Measurements from ENCODE around the gene ESPNL. TPM values are rescaled to one million over a fixed set of nuclear protein-coding genes. Genes with fewer than 3 reads are reported as not detected.

ESPNL gene
- total RNA-seq, 1 donor: 1.1 TPM

- DNase-seq (ENCODE audit: low read depth in 2 of 3, low spot score in 2 of 3): peak in 1 of 3 donors; percentile 39
Measured at GRCh38 chr2:238097988-238098871, 1.9 kb upstream of the ESPNL start.

- peak in 1 of 3 donors; percentile 44 for DNase-seq (ENCODE audit: low read depth in 2 of 3, low spot score in 2 of 3)
Measured at GRCh38 chr2:238098901-238099713, 1.0 kb upstream of the ESPNL start.

GRCh38 chr2:238099714-238100048, 459 bp upstream of the ESPNL start:
- no peak for DNase-seq (ENCODE audit: low read depth in 2 of 3, low spot score in 2 of 3)

DNA sequence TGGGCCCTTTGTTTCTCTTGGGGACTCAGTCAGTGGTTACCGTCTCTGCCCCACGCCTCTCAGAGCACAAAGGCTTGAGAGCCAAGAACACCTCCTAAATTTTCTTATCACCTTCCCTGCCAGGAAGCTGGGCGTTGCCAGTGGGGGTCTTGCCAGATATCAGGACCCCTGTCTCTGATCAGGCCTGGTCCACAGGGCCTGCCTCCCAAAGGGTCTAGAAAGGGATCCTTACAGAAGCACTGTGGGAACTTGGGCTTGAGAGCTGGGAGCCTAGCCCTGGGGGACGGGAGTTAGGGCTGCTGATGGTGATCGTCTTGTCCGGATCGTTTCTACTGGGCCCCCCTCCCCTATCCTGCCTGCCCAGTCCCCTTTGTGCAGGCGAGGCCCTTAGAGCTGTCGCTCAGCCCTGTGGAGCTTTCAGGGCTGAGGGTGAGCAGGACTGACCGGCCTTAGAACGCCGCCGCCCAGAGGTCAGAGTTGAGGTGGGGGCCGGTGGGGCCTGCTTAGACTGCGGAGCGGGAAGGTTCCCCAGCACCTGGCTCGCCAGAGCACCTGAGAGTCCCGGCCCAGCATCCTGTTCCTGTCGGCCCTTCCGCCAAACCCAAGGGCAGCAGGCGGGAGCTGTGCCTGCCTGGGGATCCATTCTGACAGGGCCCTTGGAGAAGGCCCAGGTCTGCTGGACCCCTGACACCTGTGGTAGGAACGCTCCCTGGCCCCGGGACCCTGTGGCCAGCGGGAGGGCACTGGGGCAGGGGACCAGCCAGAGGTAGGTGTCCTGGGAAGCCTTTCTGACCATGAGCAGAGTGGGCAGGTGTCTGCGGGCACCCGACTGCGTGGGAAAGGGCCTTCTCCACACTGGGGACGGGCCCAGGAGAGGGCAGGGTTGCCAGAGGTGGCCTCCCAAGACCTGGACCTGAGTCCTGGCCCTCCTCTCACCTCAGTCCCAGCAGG, 956 bp downstream of the ESPNL start:
- DNase-seq (ENCODE audit: low read depth in 2 of 3, low spot score in 2 of 3): no peak

GRCh38 chr2:238101891-238102841, 2.0 kb downstream of the ESPNL start:
- DNase-seq (ENCODE audit: low read depth in 2 of 3, low spot score in 2 of 3): no peak

DNA sequence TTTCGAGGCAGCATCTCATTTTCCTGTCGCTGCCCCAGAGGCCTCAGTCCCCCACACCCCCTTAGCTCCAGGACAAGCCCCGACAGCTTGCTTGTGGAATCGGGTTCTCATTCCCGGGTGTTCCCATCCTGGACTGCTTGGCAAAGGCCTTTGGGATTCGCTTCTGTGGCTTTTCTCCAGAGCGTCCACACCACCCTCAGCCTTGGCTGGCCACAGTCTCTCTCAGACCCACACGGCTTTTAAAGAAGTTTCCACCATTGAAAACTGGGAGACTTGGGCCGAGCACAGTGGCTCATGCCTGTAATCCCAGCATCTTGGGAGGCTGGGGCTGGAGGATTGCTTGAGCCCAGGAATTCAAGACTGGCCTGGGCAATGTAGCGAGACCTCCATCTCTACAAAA, 2.7 kb downstream of the ESPNL start:
- no peak for DNase-seq (ENCODE audit: low read depth in 2 of 3, low spot score in 2 of 3)

DNA sequence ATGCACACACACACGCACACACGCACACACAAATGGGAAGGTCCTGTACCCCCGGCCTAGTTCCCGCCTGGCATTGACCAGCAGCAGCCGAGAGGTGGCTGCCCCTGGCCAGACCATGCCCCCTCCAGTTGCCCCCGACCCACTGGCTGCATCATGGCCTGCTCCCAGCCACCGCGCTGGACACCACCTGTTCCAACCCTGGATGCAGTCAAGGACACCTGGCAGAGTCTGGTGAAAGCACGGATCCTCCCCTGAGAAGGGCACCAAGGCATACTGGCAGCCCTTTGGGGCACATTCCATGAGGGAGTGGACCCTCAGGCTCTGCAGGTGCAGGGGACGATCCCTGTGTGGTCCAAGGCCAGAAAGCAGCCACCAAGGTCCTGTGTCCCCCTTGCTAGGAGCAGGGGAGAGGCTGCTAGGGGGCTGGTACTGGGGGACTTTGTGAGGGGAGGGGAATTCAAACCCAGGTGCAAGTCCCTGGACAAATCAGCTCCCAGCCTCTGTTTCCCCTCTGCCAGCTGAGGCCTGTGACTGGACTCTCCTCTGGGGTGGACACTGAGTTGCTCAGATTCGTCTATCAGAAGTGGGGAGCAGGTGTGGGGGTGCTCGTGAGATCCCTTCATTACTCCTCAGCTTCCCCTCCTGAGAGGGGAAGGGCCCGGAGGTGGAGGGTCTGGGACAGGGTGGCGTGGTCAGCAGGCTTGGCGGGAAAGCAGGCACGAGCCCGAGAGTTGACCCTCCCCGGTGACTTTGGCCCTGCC, 3.5 kb downstream of the ESPNL start:
- no peak for DNase-seq (ENCODE audit: low read depth in 2 of 3, low spot score in 2 of 3)

GRCh38 chr2:238104226-238104690, 4.1 kb downstream of the ESPNL start:
- DNase-seq (ENCODE audit: low read depth in 2 of 3, low spot score in 2 of 3): no peak

- no peak for DNase-seq (ENCODE audit: low read depth in 2 of 3, low spot score in 2 of 3)
Measured at GRCh38 chr2:238104691-238105371, 4.7 kb downstream of the ESPNL start.

- no peak for DNase-seq (ENCODE audit: low read depth in 2 of 3, low spot score in 2 of 3)
Measured at GRCh38 chr2:238105506-238106338, 5.6 kb downstream of the ESPNL start.

- DNase-seq (ENCODE audit: low read depth in 2 of 3, low spot score in 2 of 3): no peak
Measured at GRCh38 chr2:238106339-238106697, 6.2 kb downstream of the ESPNL start.

GRCh38 chr2:238106698-238107524, 6.8 kb downstream of the ESPNL start:
- DNase-seq (ENCODE audit: low read depth in 2 of 3, low spot score in 2 of 3): no peak

GRCh38 chr2:238107525-238108422, 7.6 kb downstream of the ESPNL start:
- DNase-seq (ENCODE audit: low read depth in 2 of 3, low spot score in 2 of 3): no peak

GRCh38 chr2:238108423-238109183, 8.5 kb downstream of the ESPNL start:
- peak in 1 of 3 donors; percentile 24 for DNase-seq (ENCODE audit: low read depth in 2 of 3, low spot score in 2 of 3)

DNA sequence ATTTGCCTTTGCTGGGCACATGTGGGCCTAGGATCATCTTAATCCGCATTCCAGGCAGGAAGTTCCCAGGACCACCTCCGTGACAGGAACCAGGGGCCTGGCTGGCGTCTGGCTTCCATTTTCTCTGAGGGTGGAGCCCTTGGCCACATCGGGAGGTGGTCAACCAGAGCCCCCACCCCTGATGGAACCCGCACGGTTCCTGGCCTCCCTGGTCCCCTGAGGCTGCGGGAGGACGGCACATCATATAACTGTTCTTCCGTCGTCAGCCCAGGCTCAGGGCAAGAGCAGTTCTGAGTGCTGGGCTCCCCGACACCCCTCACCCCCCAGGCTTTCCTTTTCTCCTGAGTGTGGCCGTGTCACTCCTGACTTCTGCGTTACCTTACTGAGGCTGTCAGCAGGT, 13.5 kb downstream of the ESPNL start:
- DNase-seq (ENCODE audit: low read depth in 2 of 3, low spot score in 2 of 3): no peak
